Fibroblast of skin of scalp (primary cell): Measurements from ENCODE around the gene TMEM30B. TPM values are rescaled to one million over a fixed set of nuclear protein-coding genes. Genes with fewer than 3 reads are reported as not detected.
"Not testable (repeated sequence)": the region's sequence is repeated elsewhere in the genome, so short reads cannot be mapped to it uniquely, and the experiment has no call there.

Source experiments
- DNase-seq: peaks from one replicate; pipeline ENCODE4 v3.0.0-alpha.2; 2013
- polyA plus RNA-seq, 2 experiments: library from polyadenylated mRNA; unstranded; fragments of 120-200 nt; gene quantifications; one replicate each; pipeline ENCODE4 v1.2.1, GENCODE V29; 2013; ENCODE audit not compliant: insufficient read length in 2 of 2

Gene TMEM30B, protein sequence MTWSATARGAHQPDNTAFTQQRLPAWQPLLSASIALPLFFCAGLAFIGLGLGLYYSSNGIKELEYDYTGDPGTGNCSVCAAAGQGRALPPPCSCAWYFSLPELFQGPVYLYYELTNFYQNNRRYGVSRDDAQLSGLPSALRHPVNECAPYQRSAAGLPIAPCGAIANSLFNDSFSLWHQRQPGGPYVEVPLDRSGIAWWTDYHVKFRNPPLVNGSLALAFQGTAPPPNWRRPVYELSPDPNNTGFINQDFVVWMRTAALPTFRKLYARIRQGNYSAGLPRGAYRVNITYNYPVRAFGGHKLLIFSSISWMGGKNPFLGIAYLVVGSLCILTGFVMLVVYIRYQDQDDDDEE
- 0.22 TPM for polyA plus RNA-seq (2013, experiment 1 of 2; ENCODE audit: insufficient read length)
- polyA plus RNA-seq (2013, experiment 2 of 2; ENCODE audit: insufficient read length), result 0.31 TPM

DNA sequence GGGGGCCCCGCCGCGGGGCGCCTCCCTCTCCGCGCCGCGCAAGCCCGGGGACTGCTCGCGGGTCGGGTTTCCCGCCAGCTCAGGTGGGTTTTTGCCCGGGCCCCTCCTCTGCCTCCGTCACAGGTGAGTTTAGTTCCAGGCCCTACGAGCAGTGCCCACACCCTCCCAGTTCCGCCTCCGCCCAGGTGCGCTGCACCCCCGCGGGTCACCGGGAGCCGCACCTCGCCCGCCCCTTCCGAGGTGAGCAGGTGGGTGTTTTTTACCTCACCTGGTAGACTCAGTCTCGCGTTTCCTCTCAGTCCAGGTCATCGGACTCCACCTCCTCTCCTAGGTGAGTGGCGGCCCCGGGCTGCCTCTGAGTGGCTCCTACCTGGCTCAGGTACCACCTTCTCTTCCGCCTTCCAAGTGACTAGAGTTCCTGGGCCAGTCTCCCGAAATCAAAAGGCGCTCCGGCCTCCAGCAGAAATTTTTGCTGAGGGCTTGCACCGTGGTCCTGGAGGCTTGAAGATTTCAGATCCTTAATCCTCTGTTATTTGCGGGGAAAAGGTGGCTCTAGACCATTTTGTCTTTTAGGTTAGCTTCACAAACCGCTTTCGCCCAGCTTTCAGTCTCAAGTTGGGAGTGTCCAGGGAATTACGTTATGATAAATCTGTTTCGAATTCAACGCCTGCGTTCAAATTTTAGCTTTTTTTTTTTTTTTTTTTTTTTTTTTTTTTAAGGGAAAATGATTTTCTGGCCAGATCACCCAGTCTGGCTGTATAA is at the start of gene TMEM30B:
Gene TMEM30B (minus strand): TSS at position 153 of the 762 bp plus-strand sequence. CDS start 191 bp downstream, outside the sequence.
- DNase-seq, result no peak

DNA sequence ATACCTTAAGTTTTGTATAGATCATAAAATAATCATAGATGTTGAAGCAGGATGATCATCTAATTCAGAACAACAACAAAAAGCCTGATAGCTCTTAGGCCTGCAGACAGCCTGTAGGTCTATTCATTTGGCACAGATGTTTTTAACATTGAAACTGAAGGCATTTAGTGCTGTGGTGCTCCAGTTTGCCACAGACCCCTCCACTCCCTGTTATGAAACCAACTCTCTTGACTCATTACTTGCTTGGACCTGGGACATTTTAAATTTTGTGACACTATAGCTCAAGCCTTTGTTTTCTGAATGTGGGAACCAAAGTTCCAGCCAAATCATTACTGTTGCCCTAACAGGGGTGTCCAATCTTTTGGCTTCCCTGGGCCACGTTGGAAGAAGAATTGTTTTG is 49.4 kb upstream of the TMEM30B start:
- DNase-seq, result no peak

DNA sequence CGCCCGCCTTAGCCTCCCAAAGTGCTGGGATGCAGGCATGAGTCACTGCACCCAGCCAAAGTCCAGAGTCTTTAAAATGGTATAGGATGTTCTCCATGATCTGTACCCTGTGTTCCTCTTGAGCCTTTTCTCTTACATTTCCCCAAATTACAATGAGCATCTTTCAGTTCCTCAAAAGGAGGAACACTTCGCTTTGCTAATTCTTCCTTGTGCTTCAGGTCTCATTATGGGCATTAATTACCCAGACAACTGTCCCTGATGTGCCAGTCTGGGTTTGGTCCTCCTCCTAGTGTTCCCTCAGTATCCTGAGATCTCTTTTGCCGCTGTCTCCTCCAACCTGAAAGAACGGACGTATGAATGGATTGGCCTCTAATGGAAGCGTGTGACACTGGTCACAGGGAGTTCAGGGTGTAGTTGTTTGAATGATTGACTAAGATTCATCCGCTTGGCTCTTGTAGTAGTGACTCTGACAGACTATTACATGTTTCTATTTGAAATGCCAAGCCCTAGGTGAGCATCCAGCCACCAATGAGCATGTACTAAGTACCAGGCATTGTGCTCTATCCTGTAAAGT is 48.4 kb upstream of the TMEM30B start:
- DNase-seq, result no peak

DNA sequence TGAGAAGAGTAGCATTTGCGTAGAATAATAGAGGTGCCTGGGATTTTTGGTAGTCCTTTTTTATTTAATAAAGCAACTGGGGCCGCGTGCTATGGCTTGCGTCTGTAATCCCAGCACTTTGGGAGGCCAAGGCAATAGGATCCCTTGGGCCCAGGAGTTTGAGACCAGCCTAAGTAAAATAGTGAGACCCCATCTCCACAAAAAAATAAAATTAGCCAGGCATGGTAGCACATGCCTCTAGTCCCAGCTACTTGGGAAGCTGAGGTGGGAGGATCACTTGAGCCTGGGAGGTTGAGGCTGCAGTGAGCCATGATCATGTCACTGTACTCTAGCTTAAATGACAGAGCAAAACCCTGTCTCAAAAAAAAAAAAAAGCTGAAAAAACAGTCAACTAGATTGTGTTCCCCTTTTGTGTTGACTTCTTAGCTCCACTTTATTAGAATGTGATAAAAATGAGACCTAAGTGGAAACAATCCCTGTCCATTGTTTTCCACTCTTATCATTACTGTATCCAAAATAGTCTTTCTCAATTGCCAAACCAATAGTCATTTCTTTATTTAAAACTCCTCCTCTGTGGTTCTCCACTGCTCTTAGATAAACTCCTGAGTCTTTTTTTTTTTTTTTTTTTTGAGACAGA is 47.6 kb upstream of the TMEM30B start:
- DNase-seq, result no peak

DNA sequence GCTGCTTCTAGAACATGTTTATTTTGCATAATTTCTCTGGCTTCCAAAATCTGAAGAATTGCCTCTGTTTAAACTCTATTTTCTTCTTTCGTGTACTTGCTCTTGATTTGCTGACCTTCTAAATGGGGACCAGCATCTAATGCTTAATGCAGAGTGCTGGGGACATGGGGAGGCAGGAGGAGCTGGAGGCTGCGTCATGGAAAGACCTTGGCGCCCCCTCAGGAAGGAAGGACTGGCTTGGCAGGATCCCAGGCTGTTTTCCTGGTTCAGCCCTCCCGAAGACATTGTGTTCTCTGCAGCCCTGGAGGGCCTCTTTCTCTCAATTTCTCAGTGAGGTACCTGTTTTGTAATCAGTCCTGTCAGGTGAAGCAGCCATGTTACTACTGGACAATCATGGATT is 45.7 kb upstream of the TMEM30B start:
- no peak for DNase-seq

DNA sequence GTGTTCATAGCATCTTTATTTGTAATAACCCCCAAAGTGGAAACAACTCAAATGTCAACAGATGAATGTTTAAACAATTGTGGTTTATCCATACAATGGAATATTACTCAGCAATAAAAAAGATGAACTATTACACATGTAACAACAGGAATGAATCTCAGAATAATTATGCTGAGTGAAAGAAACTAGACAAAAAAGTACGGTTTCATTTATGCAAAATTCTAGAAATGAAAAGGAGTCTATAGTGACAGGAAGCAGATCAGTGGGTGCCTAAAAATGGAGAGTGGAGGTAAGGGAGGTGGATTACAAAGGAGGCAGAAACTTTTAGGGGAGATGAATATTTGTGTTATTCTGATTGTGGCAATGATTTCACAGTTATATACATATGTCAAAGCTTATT is 45.0 kb upstream of the TMEM30B start:
- no peak for DNase-seq

DNA sequence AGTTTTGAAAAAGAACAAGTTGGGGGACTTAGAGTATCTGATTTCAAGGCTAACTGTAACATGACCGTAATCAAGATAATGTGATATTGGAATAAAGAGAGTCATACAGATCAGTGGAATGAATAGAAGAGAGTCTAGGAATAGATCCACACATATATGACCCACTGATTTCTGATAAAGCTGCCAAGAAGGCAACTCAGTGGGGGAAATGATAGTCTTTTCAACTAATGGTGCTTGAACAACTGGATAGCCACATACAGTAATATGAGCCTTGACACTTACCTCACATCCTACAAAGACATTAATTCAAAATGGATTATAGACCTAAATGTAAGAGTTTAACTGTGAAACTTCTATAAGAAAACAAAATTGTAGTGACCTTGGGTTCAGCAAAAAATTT is 44.0 kb upstream of the TMEM30B start:
- no peak for DNase-seq

DNA sequence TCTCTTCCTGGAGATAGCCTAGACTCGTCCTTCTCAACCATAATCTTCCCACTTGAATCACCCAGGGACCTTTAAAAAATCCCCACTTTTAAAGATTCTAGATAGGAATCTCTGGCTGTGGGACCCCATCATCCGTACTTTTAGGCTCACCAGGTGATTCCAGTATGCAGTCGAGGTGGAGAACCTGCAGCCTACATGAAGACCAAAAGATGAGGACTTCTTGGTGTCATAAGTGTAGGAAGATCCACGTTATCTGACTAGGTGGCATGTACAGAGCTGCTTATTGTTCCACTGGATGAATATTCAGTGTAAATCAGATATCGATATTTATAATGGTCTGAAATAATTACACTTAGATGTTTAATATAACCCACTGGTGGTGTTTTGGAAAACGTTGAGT is 42.8 kb upstream of the TMEM30B start:
- no peak for DNase-seq

DNA sequence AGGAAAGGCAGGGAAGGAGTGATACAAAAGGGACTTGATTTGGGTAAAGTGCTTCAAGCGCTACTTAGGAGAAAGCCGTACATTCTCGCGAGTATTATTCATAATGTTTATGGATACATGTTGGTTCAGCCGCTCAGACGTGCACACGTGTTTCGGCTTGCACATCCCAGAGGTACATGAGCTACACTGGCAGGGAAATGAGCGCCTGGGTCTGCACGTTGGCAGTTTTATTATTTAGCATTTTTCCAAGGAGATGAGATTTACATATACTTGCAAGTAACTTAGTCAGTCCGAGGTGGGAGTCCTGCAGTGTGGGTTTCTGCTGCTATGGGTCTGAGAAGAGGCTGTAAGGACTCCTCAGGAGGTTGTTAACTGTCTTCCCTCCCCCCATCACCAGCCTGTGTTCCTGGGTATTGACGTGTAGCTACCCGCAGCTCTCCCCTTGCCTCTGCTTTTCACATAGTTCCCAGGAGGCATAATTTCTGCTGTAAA is 41.7 kb upstream of the TMEM30B start:
- DNase-seq, result no peak

DNA sequence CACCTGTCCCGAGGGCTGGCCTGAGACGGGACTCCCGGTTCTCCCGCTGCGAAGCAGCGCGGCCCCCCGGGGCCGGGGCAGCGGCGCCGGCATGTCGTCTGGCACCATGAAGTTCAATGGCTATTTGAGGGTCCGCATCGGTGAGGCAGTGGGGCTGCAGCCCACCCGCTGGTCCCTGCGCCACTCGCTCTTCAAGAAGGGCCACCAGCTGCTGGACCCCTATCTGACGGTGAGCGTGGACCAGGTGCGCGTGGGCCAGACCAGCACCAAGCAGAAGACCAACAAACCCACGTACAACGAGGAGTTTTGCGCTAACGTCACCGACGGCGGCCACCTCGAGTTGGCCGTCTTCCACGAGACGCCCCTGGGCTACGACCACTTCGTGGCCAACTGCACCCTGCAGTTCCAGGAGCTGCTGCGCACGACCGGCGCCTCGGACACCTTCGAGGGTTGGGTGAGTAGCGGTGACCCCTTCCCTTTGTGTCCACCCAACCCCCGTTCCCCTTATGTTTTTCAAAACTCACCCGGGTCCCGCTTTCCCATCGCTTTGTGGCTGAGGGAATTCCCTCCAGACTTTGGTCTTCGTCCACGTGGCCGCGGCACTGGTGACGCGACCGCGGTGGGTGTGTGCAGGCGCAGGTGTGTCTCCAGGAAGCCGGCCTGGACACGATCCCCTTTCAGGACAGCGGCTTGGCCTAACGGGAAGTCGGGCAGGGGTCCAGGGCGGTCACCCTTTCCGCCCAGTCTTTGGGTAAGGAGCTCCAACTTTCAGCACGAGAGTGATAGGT is 41.1 kb upstream of the TMEM30B start:
- DNase-seq, result no peak

DNA sequence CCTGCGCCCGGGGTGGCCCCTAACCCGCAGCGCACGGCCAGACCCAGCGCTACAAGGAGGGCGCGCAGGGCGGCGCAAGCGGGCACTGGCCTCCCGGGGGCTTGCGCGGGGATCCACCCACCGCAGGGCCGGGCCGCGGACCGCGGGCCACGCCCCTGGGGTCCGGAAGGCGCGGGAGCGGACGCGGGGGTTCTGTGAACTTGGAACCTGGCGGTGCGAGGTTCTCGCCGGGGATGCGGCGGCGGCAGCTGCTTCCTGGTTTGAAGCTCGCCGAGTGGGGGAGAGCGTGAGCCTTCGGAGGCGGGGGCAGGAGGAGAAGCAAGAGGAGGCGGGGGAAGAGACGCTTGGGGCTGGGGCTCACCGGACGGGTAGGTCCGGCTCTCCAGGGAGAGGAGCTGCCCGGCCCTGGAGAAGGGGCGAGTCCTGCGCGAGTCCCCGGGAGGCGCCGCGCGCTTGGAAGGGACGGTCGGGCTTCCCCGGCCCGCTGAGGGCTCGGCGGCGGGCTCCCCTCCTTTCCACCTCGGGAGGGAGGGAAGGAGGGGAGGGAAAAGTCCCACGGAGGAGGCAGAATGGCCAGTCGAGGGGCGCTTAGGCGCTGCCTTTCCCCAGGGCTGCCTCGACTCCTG is 40.4 kb upstream of the TMEM30B start, which contains the start of gene PRKCH:
Gene PRKCH (plus strand): TSS at position 195 of the 626 bp plus-strand sequence. CDS start 523 bp downstream, outside the sequence.
- peak; percentile 37 for DNase-seq

DNA sequence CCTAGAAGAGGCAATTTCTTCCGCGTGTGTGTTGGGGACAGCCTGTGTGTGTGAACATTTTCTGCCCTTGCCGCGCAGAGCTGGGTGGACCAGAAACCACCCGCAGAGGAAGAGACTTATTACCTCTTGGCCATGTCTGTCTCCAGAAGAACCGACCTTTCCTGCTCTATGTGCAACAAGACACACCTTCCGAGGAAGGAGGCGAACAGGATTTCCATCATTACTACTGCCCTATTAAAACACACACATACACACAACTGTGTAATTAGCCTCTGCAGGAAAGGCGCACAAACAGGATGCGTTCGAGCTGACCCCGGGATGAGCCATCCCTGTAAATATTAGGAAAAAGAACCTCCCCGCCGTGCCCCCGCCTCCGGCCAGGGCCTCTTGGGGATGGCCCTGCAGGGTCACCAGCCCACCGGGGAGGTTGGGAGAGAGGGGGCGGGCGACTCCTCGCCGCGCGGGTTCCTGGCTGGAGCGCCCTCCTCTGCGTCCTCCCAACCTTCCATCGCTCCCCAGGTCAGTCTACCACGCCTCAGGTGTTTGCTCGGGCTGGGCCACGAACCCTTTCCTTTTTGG is 39.8 kb upstream of the TMEM30B start:
- DNase-seq, result no peak

DNA sequence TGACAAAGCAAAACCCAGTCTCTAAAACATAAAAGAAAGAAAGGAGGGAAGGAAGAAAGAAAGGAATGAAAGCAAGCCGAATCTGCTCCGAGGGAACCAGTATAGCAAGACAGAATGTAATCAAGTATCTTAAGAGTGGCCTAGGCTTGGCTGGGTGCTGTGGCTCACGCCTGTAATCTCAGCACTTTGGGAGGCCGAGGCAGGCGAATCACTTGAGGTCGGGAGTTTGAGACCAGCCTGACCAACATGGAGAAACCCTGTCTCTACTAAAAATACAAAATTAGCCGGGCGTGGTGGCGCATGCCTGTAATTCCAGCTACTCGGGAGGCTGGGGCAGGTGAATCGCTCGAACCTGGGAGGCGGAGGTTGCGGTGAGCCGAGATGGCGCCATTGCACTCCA is 39.0 kb upstream of the TMEM30B start:
- not testable (repeated sequence) for DNase-seq

DNA sequence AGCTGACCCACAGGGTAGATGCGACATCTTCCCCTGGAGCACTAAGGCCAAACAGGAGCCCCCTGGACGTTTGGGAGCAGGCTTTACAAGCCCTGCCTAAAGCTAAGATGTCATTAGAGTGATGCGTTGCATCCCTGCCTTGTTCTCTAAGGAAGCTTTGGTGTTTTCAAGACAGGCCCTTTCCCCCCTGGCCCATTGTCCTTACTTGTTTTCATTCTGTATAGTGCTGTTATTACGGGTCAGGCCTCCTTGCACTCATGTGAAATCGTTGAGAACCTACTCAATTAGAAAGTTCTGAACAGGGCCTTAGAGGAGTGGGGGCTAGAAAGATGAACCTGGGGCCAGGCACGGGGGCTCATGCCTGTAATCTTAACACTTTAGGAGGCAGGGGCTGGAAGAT is 38.6 kb upstream of the TMEM30B start:
- no peak for DNase-seq

DNA sequence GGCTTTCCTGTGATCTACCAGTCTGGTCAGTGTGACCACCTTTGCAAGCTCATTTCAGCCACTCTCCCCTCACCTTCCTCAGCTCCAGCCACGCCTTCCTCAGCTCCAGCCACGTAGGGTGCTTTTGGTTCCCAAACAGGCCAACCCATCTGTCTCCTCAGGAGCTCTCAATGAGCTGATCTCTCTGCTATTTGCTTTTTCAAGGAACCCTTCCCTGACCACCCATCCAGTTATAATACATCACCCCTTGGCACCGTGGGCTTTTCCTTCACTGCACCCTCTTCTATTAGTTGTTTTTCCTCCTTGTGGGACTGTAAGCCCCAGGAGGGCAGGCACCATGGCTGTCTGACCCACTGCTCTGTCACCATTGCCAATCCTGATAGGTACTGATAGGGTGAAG is 37.9 kb upstream of the TMEM30B start:
- DNase-seq, result no peak

DNA sequence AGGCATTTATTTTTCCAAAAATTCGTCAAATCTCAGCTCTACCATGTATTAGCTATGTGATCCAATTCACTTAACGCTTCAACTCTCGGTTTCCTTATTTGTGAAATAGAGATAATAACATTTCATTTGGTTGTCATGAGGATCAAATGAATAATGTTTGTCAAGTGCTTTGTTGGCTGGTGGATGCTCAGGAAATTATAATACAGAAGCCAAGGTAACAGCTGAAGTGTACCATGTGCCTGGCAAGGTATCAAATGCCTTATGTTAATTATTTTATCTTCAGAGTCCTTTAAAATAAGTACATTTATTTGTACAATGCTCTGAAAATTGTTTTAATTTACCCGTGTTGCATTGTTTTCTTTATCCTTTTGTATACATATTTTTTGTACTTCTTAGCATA is 34.2 kb upstream of the TMEM30B start:
- DNase-seq, result no peak

DNA sequence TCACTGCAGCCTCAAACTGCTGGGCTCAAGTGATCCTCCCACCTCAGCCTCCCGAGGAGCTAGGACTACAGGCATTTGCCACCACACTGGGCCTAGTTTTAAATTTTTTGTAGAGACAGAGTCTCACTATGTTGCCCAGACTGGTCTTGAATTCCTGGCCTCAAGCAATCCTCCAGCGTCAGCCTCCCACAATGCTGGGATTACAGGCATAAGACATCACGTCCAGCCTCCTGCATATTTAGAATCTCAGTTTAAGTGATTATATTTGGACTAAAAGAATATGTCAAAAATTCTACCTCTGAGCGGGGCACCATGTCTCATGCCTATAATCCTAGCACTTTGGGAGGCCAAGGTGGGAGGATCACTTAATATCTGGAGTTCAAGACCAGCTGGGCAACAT is 27.6 kb upstream of the TMEM30B start:
- DNase-seq, result not testable (repeated sequence)

DNA sequence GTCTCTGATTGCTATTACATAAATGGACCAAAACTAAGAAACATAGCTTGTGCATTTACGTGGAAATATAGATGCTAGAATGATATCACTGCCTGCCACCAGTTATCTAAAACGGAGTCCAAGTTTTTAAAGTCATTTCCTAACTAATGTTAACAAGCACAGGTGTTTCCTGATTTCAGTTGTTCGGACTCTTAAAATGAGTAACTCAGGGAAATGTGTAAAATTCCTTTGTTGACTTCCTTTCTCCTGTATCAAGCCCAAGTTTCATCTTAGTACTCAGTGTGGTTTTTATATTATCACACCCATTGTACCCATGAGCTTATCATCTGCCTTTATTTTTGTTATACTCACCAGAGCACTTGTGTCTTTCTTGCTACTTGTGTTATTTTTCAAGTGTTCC is 27.1 kb upstream of the TMEM30B start:
- DNase-seq, result no peak

DNA sequence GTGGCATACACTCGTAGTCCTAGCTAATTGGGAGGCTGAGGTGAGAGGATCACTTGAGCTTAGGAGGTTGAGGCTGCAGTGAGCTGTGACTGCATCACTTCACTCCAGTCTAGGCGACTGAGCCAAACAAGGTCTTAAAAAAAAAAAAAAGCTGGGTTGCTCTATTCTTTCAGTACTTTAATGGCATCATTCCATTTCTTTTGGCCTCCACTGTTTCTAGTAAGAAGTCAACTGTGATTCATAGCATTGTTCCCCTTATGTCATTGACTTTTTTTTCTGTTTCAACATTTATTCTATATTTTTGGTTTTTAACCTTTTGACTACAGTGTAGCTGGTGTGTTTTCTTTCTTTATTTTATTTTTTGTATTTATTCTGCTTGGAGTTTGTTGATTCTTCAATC is 23.6 kb upstream of the TMEM30B start:
- no peak for DNase-seq

DNA sequence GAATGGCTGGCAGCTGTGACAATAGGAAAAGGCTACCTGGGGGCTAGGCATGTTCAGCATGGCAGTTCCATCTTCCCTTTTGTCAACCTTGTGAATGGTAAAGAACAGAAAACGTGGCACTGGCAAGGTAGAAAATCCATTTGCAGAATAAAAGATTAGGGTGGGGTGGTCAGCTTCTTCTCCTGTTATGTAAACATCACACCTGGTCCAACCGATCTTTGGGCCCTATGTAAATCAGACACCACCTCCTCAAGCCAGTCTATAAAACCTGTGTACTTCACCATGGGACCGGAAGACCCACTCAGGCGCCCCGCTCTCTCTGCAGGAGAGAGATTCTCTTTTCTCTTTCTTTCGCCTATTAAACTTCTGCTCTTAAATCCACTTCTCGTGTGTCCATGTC is 19.6 kb upstream of the TMEM30B start:
- no peak for DNase-seq

DNA sequence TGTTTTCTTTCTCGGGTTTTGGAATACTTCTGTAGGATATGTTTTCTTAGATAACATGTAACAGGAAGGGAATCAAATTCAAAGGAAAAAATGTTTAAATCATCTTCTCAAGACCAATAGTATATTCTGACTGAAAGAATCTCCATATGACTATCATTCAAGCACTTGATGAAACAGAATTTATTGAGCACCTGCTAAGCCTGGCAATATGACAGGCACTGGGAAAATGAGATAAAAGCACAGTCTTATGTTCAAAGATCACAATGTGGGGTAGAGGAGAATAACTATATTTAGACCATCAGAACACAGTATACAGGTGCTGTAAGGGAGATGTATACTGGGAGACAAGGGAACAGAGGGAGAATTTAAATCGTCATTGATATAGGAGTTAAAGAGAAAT is 19.1 kb upstream of the TMEM30B start:
- no peak for DNase-seq
